OCI-LY1 (cell line): ENCODE measurements around the gene ZNF862.

ENCODE experiments used
- H2AFZ ChIP-seq: fragments of 200-600 bp; sonication (generic), shearing (Covaris generic); 2 replicates; pipeline ENCODE4 v1.6.0; 2014; ENCODE audit warnings: antibody characterized with exemption, mild to moderate bottlenecking, low read length
- H3F3A ChIP-seq: fragments of 200-600 bp; sonication (generic), shearing (Covaris generic); 2 replicates; pipeline ENCODE4 v1.6.0; 2014; ENCODE audit warnings: mild to moderate bottlenecking, antibody characterized with exemption, low read length, moderate library complexity; ENCODE audit not compliant: insufficient read depth
- H3K27ac ChIP-seq: fragments of 200-600 bp; sonication (generic); 2 replicates; pipeline ENCODE4 v1.5.1; 2014; ENCODE audit warnings: low read length, mixed run types, mild to moderate bottlenecking, low read depth; ENCODE audit not compliant: poor library complexity, severe bottlenecking
- H3K27me3 ChIP-seq: fragments of 200-600 bp; sonication (generic); 2 replicates; pipeline ENCODE4 v1.6.0; 2014; ENCODE audit warnings: antibody characterized with exemption, mild to moderate bottlenecking, low read length, moderate library complexity; ENCODE audit not compliant: insufficient read depth
- H3K36me3 ChIP-seq: fragments of 200-600 bp; sonication (generic); 2 replicates; pipeline ENCODE4 v1.6.1; 2014; ENCODE audit warnings: mild to moderate bottlenecking, antibody characterized with exemption, low read length, moderate library complexity, mixed read lengths; ENCODE audit not compliant: insufficient read depth
- H3K4me1 ChIP-seq: fragments of 200-600 bp; sonication (generic); 2 replicates; pipeline ENCODE4 v1.5.1; 2014; ENCODE audit warnings: mild to moderate bottlenecking, low read length, moderate library complexity; ENCODE audit not compliant: insufficient read depth, severe bottlenecking
- H3K4me2 ChIP-seq: fragments of 200-600 bp; sonication (generic), shearing (Covaris generic); 2 replicates; pipeline ENCODE4 v1.6.1; 2014; ENCODE audit warnings: low read length
- H3K4me3 ChIP-seq: fragments of 200-600 bp; sonication (generic); 2 replicates; pipeline ENCODE4 v1.5.1; 2014; ENCODE audit warnings: low read length, low read depth, mild to moderate bottlenecking, mixed read lengths; ENCODE audit not compliant: poor library complexity, severe bottlenecking
- H3K79me2 ChIP-seq: fragments of 200-600 bp; shearing (Covaris generic); 2 replicates; pipeline ENCODE4 v1.6.1; 2016; ENCODE audit warnings: mixed run types, low read length, mixed read lengths; ENCODE audit not compliant: insufficient read depth
- H3K9ac ChIP-seq: fragments of 200-600 bp; sonication (generic), shearing (Covaris generic); 2 replicates; pipeline ENCODE4 v1.6.1; 2014; ENCODE audit warnings: mild to moderate bottlenecking, low read length, mixed read lengths
- H3K9me2 ChIP-seq: fragments of 200-600 bp; sonication (generic), shearing (Covaris generic); 2 replicates; pipeline ENCODE4 v1.6.1; 2014; ENCODE audit warnings: low read depth, mild to moderate bottlenecking, low read length, mixed read lengths
- H3K9me3 ChIP-seq: fragments of 200-600 bp; shearing (Covaris generic); 2 replicates; pipeline ENCODE4 v1.6.1; 2014; ENCODE audit warnings: low read length, mixed read lengths
- H4K20me1 ChIP-seq: fragments of 200-600 bp; sonication (generic), shearing (Covaris generic); 2 replicates; pipeline ENCODE4 v1.6.0; 2016; ENCODE audit warnings: mild to moderate bottlenecking, low read length; ENCODE audit not compliant: insufficient read depth
- EZH2 ChIP-seq: fragments of 200-600 bp; sonication (generic), shearing (Covaris generic); IDR thresholded peaks from 2 replicates; pipeline ENCODE4 v1.8.0; 2017; ENCODE audit warnings: borderline replicate concordance, mixed run types, mild to moderate bottlenecking, antibody characterized with exemption, low read length, moderate library complexity, mixed read lengths
- TF ChIP-seq, protein P1 (sequence below): fragments of 200-600 bp; sonication (generic), shearing (Covaris generic); IDR thresholded peaks from 2 replicates; pipeline ENCODE4 v1.5.1; 2017; ENCODE audit warnings: mild to moderate bottlenecking, antibody characterized with exemption, low read length, moderate library complexity, mixed read lengths

The ZNF862 gene

DNA sequence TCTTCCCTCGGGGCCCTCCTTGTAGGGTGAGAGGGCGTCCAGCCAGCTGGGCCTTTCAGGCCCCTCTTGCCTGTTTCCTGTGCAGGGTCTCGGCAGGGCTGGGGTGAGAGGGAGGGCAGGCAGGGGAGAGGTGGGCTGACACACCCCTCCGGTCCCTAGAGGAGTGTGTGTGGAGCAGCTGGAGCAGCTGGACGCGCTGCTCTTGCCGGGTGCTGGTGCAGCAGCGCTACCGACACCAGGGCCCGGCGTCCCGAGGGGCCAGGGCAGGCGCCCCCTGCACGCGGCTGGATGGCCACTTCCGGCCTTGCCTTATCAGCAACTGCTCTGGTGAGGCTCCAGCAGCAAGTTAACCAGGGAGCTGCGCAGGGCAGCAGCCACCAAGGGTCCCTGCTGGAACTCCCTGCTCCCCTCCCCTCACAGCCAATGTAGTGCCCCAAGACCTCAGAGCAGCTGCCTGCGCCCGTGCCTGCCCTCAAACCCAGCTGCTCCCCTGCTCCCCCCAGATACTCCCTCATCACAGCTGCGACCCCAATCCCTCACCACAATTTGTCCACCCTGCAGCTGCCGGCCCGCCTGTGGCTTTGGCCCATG lies 15.7 kb upstream of the ZNF862 start:
- H3K27ac ChIP-seq = no peak overlapping the region
- H3K4me1 ChIP-seq = no peaks in the 10 kb centered on the region
- H2AFZ ChIP-seq = no peak overlapping the region
- no peaks in the 10 kb centered on the region for H3K9me2 ChIP-seq
- no peak for TF ChIP-seq EZH2
- TF ChIP-seq, protein P1, sequence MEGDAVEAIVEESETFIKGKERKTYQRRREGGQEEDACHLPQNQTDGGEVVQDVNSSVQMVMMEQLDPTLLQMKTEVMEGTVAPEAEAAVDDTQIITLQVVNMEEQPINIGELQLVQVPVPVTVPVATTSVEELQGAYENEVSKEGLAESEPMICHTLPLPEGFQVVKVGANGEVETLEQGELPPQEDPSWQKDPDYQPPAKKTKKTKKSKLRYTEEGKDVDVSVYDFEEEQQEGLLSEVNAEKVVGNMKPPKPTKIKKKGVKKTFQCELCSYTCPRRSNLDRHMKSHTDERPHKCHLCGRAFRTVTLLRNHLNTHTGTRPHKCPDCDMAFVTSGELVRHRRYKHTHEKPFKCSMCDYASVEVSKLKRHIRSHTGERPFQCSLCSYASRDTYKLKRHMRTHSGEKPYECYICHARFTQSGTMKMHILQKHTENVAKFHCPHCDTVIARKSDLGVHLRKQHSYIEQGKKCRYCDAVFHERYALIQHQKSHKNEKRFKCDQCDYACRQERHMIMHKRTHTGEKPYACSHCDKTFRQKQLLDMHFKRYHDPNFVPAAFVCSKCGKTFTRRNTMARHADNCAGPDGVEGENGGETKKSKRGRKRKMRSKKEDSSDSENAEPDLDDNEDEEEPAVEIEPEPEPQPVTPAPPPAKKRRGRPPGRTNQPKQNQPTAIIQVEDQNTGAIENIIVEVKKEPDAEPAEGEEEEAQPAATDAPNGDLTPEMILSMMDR = no peak
- H4K20me1 ChIP-seq = no peaks in the 10 kb centered on the region
- no peak overlapping the region for H3K9ac ChIP-seq
- peaks cover 12% of the 10 kb centered on the region for H3K27me3 ChIP-seq
- H3K4me2 ChIP-seq = no peak overlapping the region
- no peaks in the 10 kb centered on the region for H3K36me3 ChIP-seq
- no peak overlapping the region for H3K4me3 ChIP-seq
- no peaks in the 10 kb centered on the region for H3F3A ChIP-seq
- no peaks in the 10 kb centered on the region for H3K79me2 ChIP-seq
- H3K9me3 ChIP-seq = no peaks in the 10 kb centered on the region

DNA sequence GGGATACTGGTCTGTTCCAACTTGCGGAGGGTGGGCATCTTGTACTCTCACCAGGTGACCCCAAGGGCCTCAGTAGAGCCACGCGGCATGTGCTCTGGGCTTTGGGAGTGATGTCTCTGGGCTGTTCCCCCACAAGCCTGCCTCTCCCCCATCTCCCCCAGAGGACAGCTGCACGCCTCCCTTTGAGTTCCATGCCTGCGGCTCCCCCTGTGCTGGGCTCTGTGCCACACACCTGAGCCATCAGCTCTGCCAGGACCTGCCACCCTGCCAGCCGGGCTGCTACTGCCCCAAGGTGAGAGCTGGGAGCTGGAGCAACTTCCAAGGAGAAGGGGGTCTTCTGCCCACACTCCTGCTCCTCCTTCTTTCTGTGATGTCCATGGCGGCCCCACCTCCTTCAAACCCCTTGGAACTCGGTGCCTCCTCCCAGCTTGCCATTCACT lies 15.0 kb upstream of the ZNF862 start:
- H3K27ac ChIP-seq = no peak overlapping the region
- no peak for TF ChIP-seq EZH2
- TF ChIP-seq, protein P1 = no peak
- no peaks in the 10 kb centered on the region for H3F3A ChIP-seq
- H3K9me2 ChIP-seq = no peaks in the 10 kb centered on the region
- no peaks in the 10 kb centered on the region for H3K9me3 ChIP-seq
- no peaks in the 10 kb centered on the region for H4K20me1 ChIP-seq
- H2AFZ ChIP-seq = no peak overlapping the region
- no peaks in the 10 kb centered on the region for H3K36me3 ChIP-seq
- H3K9ac ChIP-seq = no peak overlapping the region
- H3K4me2 ChIP-seq = no peak overlapping the region
- H3K27me3 ChIP-seq = peaks cover 12% of the 10 kb centered on the region
- H3K4me1 ChIP-seq = no peaks in the 10 kb centered on the region
- H3K4me3 ChIP-seq = no peak overlapping the region
- no peaks in the 10 kb centered on the region for H3K79me2 ChIP-seq

DNA sequence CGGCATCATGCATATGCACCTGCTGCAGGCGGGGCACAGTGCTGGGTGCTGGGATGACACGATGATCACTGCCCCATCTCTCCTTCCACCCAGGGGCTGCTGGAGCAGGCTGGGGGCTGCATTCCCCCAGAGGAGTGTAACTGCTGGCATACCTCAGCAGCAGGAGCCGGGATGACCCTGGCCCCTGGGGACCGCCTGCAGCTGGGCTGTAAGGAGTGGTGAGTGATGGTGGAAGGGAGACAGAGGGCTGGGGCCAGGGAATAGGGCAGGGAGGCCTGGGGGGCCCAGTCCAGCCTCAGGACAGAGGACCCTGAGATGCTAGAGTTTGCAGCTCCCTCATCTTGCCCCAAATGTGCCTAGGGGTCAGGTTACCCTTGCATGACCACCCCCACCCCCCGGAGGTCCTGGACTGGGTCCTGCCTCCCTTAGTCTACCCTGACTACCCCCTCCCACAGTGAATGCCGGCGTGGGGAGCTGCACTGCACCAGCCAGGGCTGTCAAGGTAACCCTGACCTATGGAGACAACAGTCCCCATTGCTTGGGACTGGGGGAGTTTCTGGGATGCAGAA lies 14.5 kb upstream of the ZNF862 start:
- no peak overlapping the region for H3K9ac ChIP-seq
- H2AFZ ChIP-seq = no peak overlapping the region
- H4K20me1 ChIP-seq = no peaks in the 10 kb centered on the region
- H3K27me3 ChIP-seq = peaks cover 12% of the 10 kb centered on the region
- H3K4me2 ChIP-seq = no peak overlapping the region
- H3K36me3 ChIP-seq = no peaks in the 10 kb centered on the region
- H3K4me1 ChIP-seq = no peaks in the 10 kb centered on the region
- H3K9me2 ChIP-seq = no peaks in the 10 kb centered on the region
- H3K79me2 ChIP-seq = no peaks in the 10 kb centered on the region
- no peak overlapping the region for H3K4me3 ChIP-seq
- H3F3A ChIP-seq = no peaks in the 10 kb centered on the region
- TF ChIP-seq, protein P1 = no peak
- TF ChIP-seq EZH2 = no peak
- H3K27ac ChIP-seq = no peak overlapping the region
- no peaks in the 10 kb centered on the region for H3K9me3 ChIP-seq
